ENCODE measurements around the gene WWC2. TPM values are rescaled to one million over a fixed set of nuclear protein-coding genes. Genes with fewer than 3 reads are reported as not detected.

Gene WWC2
- total and polyA plus RNA-seq, 2 donors (not counting 3 experiments of a cell fraction or from before 2014, with no cell fraction given) = 12.9 to 52.2 TPM

DNA sequence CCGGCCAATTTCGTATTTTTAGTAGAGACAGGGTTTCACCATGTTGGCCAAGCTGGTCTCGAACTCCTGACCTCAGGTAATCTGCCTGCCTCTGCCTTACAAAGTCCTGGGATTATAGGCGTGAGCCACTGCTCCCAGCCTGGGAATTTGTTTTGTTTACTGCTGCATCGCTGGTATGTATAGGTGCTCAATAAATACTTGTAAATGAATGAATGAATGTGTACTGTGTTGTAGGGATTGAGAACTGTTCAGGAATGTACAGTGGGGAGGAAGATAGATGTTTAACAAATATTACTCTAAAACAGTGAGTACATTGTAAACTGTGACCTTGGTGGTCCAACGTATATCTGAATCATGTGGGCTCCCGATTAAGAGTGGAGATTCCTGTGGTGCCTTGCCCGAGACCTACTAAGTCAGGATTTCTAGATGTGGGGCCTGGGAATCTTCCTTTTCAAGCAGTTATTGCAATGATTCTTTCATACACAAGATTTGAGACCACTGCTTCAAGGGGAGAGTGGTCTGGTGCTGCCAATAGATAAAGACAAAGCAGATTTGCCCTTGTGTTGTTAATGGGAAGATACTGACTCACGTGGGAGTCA is 41.0 kb downstream of the WWC2 start:
- peaks cover 4% of the 10 kb centered on the region for H4K20me1 ChIP-seq (replicated peaks; ENCODE audit: control insufficient read depth, extremely low read depth, insufficient read depth, low read length)
- no peaks in the 10 kb centered on the region for H3K9me3 ChIP-seq (replicated peaks; ENCODE audit: control insufficient read depth, insufficient read depth, low read length)
- no peak overlapping the region for H3K4me3 ChIP-seq (replicated peaks in 1 of 3; ENCODE audit: insufficient read depth in 1 of 3, low read depth in 1 of 3, low read length in 3 of 3)
- DNase-seq (ENCODE audit: low read depth, low spot score) (no peak), FAIRE-seq (no peak)
- CTCF ChIA-PET = no interaction called here
- H3K9me1 ChIP-seq (replicated peaks; ENCODE audit: control insufficient read depth, extremely low read depth, insufficient read depth, low read length) = no peaks in the 10 kb centered on the region
- H3K4me1 ChIP-seq (ENCODE audit: control insufficient read depth, extremely low read depth, insufficient read depth, low read length) = peaks cover 18% of the 10 kb centered on the region
- peaks cover 75% of the 10 kb centered on the region for H3K79me2 ChIP-seq (ENCODE audit: control insufficient read depth, insufficient read depth, low read length)
- POLR2A ChIA-PET = no interaction called here
- dilution Hi-C loops (cut with MboI; ENCODE audit: extremely low pct_ligation_motif_present, low sequenced_read_pairs) = no loop called here
- no TSS peak for BruUV-seq (replicated peaks)
- intact Hi-C loops (cut with micrococcal nuclease) = no loop called here
- no peak for TF ChIP-seq JUN (IDR thresholded peaks at IDR 0.05; ENCODE audit: borderline replicate concordance, insufficient read depth, insufficient read length, low read depth)
- TF ChIP-seq MYC (IDR thresholded peaks at IDR 0.05; ENCODE audit: low read depth, low read length) = no peak
- TF ChIP-seq POLR2AphosphoS5 (IDR thresholded peaks at IDR 0.05; ENCODE audit: insufficient read depth, low read depth, low read length) = no peak
- TF ChIP-seq, protein P1, sequence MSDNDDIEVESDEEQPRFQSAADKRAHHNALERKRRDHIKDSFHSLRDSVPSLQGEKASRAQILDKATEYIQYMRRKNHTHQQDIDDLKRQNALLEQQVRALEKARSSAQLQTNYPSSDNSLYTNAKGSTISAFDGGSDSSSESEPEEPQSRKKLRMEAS (IDR thresholded peaks at IDR 0.05; ENCODE audit: insufficient read depth, insufficient read length) = no peak
- TF ChIP-seq, protein P2, sequence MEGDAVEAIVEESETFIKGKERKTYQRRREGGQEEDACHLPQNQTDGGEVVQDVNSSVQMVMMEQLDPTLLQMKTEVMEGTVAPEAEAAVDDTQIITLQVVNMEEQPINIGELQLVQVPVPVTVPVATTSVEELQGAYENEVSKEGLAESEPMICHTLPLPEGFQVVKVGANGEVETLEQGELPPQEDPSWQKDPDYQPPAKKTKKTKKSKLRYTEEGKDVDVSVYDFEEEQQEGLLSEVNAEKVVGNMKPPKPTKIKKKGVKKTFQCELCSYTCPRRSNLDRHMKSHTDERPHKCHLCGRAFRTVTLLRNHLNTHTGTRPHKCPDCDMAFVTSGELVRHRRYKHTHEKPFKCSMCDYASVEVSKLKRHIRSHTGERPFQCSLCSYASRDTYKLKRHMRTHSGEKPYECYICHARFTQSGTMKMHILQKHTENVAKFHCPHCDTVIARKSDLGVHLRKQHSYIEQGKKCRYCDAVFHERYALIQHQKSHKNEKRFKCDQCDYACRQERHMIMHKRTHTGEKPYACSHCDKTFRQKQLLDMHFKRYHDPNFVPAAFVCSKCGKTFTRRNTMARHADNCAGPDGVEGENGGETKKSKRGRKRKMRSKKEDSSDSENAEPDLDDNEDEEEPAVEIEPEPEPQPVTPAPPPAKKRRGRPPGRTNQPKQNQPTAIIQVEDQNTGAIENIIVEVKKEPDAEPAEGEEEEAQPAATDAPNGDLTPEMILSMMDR (IDR thresholded peaks at IDR 0.05; ENCODE audit: extremely low read depth in 1 of 2, insufficient read depth in 1 of 2, low read depth in 1 of 2, low read length in 2 of 2) = no peak
- TF ChIP-seq FOS (IDR thresholded peaks at IDR 0.05; ENCODE audit: borderline replicate concordance, insufficient read depth, low read length) = no peak
- TF ChIP-seq POLR2A (IDR thresholded peaks at IDR 0.05; ENCODE audit: low read depth, low read length) = no peak
- no peak for TF ChIP-seq GATA2 (IDR thresholded peaks at IDR 0.05; ENCODE audit: insufficient read depth, insufficient read length, low read depth, low read length)
- TF ChIP-seq EZH2 (IDR thresholded peaks at IDR 0.05; ENCODE audit: borderline replicate concordance, low read depth, low read length, severe bottlenecking) = no peak
- no peak overlapping the region for H3K9ac ChIP-seq (replicated peaks; ENCODE audit: extremely low read depth, insufficient read depth, low read length)
- H3K36me3 ChIP-seq (ENCODE audit: control insufficient read depth in 2 of 2, extremely low read depth in 1 of 2, insufficient read depth in 2 of 2, low read length in 2 of 2) = no peaks in the 10 kb centered on the region
- H2AFZ ChIP-seq (ENCODE audit: low read depth, low read length) = no peak overlapping the region
- H3K27me3 ChIP-seq (ENCODE audit: control insufficient read depth in 2 of 2, insufficient read depth in 2 of 2, low read length in 2 of 2) = no peaks in the 10 kb centered on the region
- no peak overlapping the region for H3K4me2 ChIP-seq (ENCODE audit: insufficient read depth, low read length)
- no peak overlapping the region for H3K27ac ChIP-seq (ENCODE audit: insufficient read depth, low read depth, low read length)

Measured in endothelial cell of umbilical vein (primary cell).